ENCODE measurements around the gene GSTM1.

- TF ChIP-seq POLR2A (IDR thresholded peaks at IDR 0.05) (no peak), CTCF (IDR thresholded peaks at IDR 0.05) (no peak)
Measured at GRCh38 chr1:109712321-109712864, 24.8 kb downstream of the GSTM1 start.

Data from esophagus squamous epithelium (tissue), 4 donors.